HCT116 (cell line): ENCODE data around the gene VPS35L.

Source experiments
- CTCF ChIP-seq, 3 experiments: fragments of 200-600 bp in 1 of 3; sonication (generic) in 1 of 3; IDR thresholded peaks in 2 of 3; conservative IDR thresholded peaks in 1 of 3; 2 replicates each; pipeline ENCODE4 v1.5.1; 2012 to 2017; ENCODE audit warnings: low read depth in 2 of 3, low read length in 2 of 3, antibody characterized with exemption in 1 of 3, borderline replicate concordance in 1 of 3, control low read depth in 1 of 3, mild to moderate bottlenecking in 1 of 3, mixed read lengths in 1 of 3, mixed run types in 1 of 3, moderate library complexity in 1 of 3; ENCODE audit not compliant: insufficient read depth in 1 of 3
- EZH2 ChIP-seq: fragments of 200-600 bp; sonication (generic); IDR thresholded peaks from 2 replicates; pipeline ENCODE4 v1.6.1; 2017; ENCODE audit warnings: antibody characterized with exemption, mixed run types
- POLR2A ChIP-seq: IDR thresholded peaks from 2 replicates; pipeline ENCODE4 v1.7.0; 2011; ENCODE audit warnings: borderline replicate concordance; ENCODE audit not compliant: insufficient read depth, insufficient read length; ENCODE audit errors: extremely low read depth
- YY1 ChIP-seq: IDR thresholded peaks from 2 replicates; pipeline ENCODE4 v1.6.1; 2011; ENCODE audit warnings: low read length, low read depth, moderate library complexity, mild to moderate bottlenecking; ENCODE audit not compliant: insufficient replicate concordance; ENCODE audit errors: extremely low read depth

DNA sequence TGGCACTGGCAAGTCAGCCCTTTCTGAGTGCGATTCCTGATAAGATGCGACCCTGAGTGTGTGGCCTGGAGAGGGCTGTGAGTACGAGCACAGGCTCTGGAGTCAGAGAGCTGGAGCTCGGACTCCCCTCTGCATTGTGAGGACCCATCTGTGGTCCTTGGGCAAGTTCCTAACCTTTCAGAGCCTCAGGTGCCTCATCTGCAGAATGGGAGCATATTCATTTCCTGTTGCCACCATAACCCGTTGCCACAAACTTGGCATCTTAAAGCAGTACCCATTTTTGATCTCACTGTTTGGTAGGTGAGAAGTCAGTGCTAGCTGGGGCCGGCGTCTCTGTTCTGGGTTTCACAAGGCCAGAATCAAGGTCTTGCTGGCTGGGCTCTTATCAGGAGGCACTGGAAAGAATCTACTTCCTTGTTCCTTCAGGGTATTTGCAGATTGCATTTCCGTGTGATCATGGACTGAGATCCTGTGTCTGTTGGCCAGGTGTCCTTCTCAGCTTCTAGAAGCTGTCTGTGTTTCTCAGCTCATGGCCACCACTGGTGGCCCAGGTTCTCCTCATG is 142.3 kb downstream of the VPS35L start:
- TF ChIP-seq EZH2 (no peak), YY1 (no peak), CTCF (IDR thresholded peaks at IDR 0.05 in 2 of 3, conservative IDR thresholded peaks at IDR 0.05 in 1 of 3; ENCODE audit: borderline replicate concordance in 1 of 3, insufficient read depth in 1 of 3, low read depth in 2 of 3, low read length in 2 of 3) (no peak), POLR2A (no peak)
